ENCODE results near the gene FAM117A.
A peak's percentile ranks its signal among the peaks of the same experiment; 100 is the strongest.
"Not testable (repeated sequence)": the region's sequence is repeated elsewhere in the genome, so short reads cannot be mapped to it uniquely, and the experiment has no call there.

FAM117A gene

DNA sequence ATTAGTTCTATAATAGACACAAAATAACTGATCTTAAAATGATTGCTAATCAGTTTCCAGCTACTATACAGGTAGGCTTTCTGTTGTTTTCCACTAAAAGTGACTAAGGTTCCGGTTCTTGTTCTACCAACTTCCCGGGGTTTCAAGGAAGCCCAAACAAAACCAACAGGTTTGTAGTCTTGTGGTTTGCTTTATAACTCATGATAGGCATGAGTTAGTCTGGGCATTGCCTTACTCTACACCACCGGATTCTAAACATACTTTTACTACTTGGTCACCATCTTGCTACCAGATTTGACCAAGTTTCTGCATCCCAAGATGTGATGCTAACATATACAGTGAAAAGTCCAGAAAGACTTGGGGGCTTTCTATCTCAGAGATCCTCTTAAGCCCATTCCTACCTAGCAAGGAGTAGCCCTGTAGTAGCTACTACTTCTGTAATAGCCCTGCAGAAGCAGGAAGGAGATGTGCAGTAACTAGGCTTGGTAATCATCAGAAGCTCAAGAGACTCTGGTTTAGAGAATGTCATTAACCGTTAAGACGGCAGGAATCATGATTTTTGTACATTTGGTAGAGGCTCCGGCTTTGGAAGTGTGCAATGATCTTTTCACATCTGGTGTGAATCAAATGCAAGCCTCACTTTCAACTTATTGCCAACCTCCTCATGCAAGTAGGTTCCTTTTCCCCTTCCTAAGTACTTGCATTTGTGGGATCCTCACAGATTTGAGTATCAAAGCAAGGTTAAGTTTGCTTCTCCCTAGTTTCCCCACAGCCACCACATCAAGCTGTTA is 1.6 kb downstream of the FAM117A start:
- DNase-seq, result no peak

DNA sequence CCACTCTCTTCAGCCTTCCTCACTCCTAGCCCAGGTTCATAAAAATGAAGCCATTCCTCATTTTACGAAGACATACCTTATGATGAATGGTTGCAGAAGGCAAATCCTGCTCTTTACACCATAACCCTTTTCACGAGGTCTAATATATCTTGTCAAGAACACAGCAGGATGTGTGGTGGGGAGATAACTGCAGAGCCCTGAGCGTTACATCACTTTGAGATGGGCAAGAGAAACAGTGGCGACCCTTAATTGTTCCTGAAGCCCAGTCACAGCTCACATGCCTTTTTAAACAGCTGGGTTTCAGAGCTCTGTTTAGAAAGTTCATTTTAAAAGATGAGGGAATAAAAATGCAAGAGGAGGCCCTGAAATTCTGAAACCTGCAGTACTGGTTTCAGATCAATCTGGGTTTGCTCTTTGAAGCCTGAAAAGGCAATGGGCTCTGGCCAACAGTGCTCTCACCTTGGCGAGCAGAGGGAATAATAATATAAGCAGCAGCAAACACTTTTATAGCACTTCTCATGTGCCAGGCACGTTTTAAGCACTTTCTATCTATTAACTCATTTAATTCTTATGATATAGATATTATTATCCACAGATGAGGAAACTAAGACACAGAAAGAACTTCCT is 2.9 kb downstream of the FAM117A start:
- no peak for DNase-seq

DNA sequence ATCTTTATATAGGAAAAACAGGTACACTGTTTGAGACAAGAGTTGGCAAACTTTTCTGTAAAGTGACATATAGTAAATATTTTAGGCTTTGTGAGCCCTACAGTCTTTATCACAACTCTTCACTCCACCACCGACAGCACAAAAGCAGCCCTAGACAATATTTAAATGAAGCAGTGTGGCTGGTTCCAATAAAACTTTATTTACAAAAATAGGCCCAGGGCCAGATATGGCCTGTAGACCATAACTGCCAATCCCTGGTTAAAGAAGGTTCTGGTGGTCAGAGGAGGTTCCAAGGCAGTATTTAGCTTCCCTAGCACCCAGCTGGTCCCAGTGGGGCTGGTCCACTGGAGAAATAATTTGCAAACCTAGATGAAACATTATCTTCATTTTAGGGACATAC is 3.6 kb downstream of the FAM117A start:
- no peak for DNase-seq

DNA sequence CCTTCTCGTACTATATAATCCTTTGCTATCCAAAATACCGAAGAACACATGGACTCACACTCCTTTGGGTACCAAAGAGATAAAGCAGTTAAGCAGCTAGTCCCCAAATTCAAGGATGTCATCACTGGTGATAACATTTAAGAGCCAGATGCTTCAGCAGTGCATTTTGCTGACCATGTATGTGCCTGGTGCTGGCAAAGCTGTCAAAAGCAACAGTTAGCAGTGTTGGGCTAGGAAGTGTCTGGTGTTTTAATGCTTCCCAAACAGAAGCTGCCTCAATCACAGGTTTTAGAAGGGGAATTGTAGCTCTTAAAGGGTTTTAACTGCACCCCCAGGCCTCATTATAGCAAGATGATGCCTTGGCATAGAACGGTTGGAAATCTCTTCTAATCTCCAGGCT is 4.7 kb downstream of the FAM117A start:
- DNase-seq, result no peak

DNA sequence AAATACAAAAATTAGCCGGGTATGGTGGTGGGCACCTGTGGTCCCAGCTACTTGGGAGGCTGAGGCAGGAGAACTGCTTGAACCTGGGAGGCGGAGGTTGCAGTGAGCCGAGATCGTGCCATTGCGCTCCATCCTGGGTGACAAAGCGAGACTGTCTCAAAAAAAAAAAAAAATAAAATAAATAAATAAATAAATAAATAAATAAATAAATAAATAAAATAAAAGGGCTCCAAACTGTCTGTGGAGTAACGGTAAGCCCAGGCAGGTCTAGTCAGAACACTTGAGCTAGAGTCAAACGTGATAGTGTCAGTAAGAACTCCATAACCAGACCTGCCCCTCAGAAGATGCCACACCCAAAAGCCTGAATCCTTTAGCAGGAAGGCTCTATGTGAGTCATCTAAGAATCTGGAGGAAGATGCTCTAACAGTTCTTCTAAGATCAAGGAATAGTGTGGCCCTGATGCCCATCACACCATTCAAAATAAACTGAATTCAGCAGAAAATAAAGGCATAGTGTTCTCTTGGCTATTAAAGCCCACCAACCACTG is 5.4 kb downstream of the FAM117A start:
- DNase-seq, result not testable (repeated sequence)

DNA sequence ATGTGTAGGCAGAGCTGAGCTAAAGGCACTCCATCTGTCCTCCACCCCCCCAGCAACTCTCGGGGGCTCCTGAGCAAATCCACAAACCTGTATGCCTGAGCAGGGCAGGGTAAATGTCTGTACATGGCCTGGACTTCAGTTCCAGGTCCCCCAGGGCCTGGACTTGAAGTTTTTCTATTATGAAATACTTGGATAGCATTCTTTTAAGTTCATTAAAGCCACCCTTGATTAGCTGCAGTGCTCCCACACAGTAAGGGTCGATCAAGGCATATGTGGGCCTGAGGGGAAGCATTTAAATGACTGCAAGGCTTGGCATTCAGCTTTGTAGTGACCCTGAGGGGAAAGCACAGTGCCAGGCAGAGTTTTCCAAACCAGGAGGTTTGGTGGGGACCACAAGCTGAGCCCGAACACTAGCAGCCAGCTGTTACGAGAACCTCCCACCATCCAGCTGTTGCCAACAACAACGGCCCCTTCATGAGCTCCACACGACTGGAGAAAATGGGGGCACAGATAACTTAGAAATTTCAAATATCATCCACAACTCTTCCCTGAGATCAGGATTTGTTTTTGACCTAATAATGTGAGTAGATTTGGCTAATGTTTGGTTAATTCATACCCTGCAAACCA is 6.7 kb downstream of the FAM117A start:
- DNase-seq, result no peak

DNA sequence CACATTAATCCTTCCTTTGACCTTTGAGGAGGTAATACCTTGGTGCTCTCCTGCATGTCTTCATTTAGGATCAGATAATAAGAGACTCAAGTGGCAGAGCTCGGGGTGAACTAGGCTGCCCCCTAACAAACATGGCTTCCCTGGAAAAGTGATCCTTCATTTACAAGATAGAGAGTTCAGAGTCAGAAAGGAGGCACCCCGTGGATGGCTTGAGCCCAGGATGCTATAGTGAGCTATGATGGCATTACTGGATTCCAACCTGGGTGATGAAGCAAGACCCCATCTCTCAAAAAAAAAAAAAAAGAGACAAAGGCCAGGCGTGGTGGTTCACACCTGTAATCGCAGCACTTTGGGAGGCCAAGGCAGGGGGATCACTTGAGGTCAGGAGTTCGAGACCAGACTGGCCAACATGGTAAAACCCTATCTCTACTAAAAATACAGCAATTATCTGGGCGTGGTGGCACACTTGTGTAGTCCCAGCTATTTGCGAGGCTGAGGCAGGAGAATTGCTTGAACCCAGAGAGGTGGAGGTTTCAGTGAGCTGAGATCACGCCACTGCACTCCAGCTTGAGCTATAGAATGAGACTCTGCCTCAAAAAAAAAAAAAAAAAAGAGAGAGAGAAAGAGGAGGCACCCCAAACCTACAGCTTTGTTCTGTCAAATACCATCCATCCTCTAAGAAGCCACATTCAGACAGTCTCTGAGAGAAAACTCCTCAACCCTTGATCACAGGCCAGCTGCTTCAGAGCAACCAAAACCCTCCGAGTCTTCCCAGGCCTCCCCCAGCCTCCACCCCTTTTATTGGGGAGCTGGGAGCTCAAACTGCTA is 7.4 kb downstream of the FAM117A start:
- DNase-seq, result no peak

DNA sequence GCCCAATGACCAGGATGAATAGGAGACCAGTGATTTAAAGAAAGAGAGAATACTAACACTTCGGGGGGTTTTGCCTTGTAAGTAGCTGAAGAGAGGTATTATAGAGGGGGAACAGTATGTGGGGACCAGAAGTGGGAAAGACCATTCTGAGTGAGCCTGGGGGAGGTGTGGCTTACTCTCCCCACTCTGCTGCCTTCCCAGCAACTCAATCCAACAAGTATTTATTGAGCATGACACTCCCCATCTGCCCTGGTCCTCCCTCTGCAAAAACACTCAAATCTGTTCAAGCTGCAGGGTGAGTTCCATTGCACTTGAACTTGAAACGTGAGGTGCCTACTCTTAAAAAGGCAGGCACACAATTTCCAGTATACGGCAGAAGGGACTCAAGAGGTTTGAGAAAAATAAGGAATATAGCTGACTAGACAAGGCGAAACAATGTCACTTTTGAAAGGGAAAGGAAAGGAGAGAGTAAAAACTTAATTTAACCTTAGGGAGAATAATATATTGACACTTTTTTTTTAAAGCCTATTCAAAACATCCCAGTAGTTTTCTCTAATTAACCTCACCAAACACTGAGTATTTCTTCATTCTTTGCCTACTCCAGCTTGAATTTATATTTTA is 8.2 kb downstream of the FAM117A start:
- DNase-seq, result no peak

DNA sequence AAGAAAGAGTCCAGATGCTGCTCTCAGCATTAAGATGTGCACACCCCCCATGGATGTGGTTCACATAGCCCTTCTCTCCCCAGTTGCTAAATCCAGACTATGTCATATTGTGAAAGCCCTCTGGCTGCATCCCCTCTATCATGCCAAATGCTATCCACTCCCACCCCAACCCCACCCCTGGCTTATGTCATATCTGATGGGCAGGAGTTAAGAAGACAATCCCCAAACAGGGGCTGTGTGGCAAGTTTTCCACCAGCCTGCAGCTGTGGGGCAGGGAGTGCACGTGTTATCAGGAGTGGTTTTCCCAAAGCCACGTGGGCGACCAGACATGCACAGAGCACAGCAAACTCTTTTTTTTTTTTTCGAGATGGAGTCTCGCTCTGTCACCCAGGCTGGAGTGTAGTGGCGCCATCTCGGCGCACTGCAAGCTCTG is 10.0 kb downstream of the FAM117A start:
- DNase-seq, result no peak

DNA sequence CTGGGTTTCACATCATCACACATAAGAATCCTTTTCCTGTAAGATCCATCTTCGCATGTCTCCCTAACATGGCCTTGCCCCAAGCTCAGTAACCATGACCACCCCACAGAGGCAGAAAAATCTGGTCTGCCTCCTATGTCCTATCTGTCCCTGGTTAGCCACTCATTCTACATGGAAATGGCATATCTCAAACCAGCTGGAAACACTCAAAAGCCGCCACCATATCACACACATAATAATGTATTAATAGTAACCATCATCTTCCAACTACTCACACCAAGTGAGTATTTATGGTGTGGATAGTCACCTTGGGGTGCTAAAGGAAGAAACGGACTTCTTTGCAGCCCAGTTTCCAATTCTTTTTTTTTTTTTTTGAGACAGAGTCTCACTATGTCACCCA is 11.4 kb downstream of the FAM117A start:
- no peak for DNase-seq

DNA sequence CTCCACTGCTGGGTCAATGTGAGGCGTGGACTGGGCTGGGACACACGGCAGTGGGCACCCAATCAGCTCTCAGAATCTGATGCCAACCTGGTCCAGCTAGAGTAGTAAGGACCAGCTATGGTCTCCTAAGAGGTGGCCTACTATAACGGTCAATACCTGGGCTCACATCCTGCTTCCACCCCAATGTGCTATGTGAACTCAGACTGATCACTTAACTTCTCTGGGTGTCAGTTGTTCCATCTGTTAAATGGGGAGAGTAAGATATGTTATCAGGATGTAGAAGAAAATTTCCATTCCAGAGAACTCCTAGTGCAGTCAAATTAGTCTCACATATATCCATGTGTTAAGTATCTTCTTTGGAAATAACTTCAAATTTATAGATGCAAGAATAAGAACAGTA is 14.2 kb downstream of the FAM117A start:
- DNase-seq, result no peak

DNA sequence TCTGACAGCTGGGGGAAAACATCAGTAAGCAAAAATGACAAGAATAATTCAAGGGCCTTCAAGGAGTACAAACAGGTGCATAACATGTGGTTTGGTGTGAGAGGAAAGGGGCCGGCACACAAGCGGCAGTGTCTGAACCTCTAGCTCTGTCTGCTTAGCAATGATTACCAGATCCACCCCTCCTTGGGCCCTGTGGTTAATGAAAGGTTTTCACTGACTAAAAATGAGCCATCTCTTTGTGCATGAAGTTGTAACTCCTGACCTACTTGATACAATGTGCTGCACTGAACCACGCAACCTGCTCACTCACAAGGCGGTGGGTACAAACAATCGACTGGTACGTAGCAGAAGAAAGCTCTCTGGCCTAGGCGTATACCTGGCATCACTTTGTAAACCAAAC is 15.1 kb downstream of the FAM117A start:
- DNase-seq, result peak; percentile 81

DNA sequence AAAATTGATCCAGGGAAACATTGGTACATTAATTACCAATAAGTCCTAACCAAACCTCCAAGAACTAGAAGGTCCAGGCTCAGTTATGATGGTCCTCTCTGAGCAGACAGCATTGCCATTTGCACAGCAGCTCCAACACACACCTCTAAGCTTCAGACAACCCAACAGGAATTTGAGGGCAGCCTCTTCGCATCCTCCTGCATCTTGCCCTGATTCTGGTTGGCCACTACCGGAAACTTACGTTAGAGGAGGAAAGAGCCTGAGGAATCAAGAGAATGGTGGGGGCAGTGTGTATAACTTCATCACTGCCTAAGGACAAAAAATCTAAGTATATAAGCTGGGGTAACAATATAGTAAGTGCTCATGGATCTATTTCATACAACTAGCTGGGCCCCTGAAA is 15.7 kb downstream of the FAM117A start:
- DNase-seq, result no peak

DNA sequence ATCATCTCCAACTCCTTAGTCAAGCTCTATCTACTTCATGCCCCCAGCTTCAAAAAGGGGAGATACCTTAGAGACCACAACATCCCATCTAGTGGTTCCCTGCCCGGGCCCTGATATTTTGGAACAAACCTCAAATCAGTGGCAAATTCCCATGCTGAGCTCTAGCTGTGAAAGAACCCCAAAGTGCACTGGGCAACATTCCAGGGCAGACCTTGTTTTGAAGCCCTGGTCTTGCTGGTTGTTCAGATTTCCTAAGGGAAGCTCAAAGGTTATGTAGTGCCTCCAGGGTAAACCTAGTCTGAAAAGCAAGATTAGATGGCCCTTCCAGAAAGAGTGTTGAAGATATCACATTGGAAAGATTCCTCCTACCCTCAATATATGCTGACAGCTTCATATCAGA is 16.3 kb downstream of the FAM117A start:
- no peak for DNase-seq

DNA sequence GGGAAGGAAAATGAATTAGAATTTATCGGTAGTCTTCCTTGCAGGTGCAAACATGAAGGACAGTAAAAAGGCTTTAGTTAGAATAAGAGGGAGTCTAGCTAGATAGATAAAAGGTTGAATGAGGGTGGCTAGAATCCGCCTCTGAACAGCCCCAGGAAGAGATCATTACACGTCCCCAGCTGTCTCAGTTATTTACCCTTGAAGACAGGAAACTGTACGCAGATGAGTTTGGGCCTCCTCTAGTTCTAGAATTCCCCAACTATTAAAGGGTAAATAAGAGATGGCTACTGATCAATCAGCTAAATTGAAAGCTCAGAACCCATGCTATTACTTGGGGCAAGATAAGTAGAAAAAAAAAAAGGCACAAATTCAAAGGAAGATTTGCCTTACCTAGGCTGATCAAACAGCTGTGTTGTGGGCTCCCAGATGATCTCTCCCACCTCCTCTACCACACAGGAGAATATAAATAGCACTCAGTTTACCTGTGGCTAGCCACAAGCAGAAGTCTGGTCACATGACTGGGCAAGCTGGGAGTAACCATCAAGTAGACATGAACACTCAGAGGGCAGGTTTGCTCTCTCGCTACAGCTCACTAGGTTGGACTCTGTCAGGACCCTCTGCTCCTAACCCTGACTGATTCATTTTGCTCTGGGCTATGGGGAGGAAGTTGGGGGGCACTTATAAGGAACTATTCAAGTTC is 17.0 kb downstream of the FAM117A start:
- no peak for DNase-seq

DNA sequence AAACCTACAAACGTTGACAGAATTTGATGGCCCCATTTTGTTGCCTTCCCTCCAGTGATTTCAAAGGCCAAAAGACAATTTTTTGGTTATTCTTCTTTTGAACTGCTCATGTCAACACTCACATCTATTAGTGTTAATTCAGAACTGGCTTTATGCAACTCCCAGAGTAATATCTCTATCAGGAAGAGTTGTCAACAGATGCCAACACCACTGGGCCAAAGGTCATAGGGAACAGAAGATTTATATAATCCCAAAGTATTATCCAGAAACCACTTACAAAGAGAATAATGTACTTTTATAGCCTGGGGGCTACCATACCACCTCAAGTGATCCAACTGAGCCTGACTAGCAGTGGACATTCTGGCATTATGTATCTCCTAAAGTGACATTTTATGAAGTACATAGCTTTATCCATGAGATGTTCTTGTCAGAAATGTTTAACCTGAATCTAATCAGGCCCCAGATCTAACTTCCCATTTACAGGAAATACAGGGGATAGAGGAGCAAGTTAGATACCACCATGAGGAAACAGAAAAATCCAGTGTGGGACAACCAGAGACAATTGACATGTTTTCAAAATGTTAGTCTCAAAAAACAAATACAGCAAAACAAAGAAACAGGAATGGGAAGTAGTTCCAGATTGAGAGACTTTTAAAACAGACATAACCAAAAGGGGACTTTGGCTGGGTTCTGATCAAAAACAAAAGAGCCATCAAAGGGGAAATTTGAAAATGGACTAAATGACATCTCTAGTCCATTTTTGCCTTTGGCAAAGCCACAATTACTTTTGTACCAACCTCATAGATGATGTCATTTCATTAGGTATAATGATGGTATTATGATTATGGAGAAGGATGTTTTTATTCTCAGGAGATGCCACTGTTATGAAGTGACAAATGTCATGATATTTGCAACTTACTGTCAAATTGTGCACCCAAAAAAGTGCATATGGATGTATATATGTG is 18.5 kb downstream of the FAM117A start:
- no peak for DNase-seq

DNA sequence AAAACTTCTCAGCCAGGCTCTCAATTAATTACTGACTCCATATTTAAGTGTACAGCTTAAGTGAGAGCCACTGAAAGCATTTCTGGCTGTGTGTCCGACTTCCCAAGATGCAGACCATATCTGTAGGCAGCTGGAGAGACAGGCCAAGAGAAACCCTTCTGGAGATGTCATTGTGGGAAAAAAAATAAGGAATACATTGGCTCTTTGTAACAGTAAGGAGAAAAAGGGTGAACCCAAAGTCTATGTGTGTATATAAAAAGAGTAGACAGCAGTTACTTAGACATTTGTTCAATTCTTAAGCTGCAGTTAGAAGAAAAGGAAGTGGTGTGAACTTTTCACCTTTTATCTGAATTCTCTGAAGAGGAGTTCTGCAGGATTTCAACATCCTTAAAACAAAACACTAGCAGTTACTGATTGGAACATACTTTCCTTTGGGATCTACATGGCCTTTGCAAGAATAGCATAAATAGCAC is 21.7 kb downstream of the FAM117A start:
- no peak for DNase-seq

DNA sequence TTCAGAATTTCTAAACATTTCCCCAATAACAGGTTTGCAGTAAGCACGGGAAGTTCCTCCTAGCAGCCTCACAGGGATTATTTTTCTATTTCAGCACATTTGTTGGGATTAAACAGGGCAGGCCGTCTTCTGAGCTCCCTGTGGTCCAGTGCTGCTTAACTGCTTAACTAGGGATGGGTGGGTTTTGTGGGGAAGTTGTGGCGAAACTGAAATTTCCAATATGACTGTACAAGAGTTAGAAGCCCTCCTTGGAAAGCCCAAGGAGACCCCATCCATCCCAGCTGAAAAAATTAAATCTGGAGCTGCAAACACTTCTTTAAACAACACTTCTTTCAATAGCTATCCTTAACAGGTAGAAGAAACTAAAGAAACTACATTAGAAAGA is 22.2 kb downstream of the FAM117A start:
- no peak for DNase-seq

DNA sequence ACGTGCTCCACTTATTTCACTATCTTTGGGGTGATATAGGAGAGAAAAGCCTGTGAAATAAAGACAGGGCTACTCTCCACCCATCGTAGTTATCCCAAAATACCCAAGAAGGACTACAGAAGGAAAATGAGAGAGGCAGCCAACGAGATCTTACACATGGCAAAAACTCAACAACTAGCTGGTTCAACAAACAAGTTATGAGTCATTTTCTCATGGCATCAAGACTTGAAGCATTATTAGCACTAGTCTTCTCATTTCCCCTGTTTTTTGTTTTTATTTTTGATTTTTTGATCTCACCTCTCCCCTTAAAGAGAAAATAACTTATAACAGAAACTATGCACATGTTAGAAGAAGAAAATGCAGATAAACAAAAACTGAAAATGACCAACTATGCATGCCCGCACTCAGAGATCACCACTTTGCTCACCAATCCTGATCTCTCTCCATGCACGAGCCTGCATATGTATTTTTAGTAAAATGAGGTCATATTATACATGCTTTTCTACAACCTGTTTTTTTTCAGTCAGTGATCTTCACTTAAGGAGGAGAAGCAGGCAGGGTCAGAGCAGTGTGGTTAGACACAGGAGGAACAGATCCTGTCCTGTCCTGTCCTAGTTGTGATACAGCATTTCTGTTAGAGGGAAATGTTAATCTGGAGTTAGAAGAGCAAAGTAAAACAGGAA is 22.8 kb downstream of the FAM117A start:
- no peak for DNase-seq

Measured in activated CD4-positive, alpha-beta T cell treated with anti-CD3 and anti-CD28 coated beads, Interleukin-2, Interleukin-6, amounts not matched to agents 100 ng/mL and 50 ng/mL, durations not matched to agents 16 hours and 8 hours (primary cell).